NCI-H1092 treated with DMSO at 0.1 percent for 48 hours (cell line): ENCODE measurements around the gene GAS1.

Experiments used
- DNase-seq: peaks from one replicate; lab custom pipeline; 2025; lab: John Stamatoyannopoulos, UW

GAS1 gene

GRCh38 chr9:86965636-86966395 is 18.5 kb upstream of the GAS1 start:
- no peak for DNase-seq

- no peak for DNase-seq
These were observed 15.4 kb upstream of the GAS1 start for GRCh38 chr9:86962692-86963091.

- no peak for DNase-seq
These were observed 13.6 kb upstream of the GAS1 start for GRCh38 chr9:86960938-86961337.

GRCh38 chr9:86958203-86958602 is 10.9 kb upstream of the GAS1 start:
- no peak for DNase-seq

GRCh38 chr9:86955561-86955960 is 8.3 kb upstream of the GAS1 start:
- DNase-seq: no peak

- DNase-seq: no peak
These were observed 7.7 kb upstream of the GAS1 start for GRCh38 chr9:86955042-86955441.

- no peak for DNase-seq
These were observed 5.9 kb upstream of the GAS1 start for GRCh38 chr9:86953181-86953580.

GRCh38 chr9:86948074-86948929 is 996 bp upstream of the GAS1 start:
- DNase-seq: peak; percentile 59

GRCh38 chr9:86946201-86947145 is 833 bp downstream of the GAS1 start:
- DNase-seq: peak; percentile 51

GRCh38 chr9:86945728-86946200 is 1.5 kb downstream of the GAS1 start:
- no peak for DNase-seq

GRCh38 chr9:86944796-86945727 is 2.2 kb downstream of the GAS1 start:
- no peak for DNase-seq

GRCh38 chr9:86943201-86944113 is 3.8 kb downstream of the GAS1 start:
- DNase-seq: peak; percentile 48

- DNase-seq: no peak
These were observed 4.8 kb downstream of the GAS1 start for GRCh38 chr9:86942281-86943200.

GRCh38 chr9:86941197-86941596 is 6.1 kb downstream of the GAS1 start:
- no peak for DNase-seq

- DNase-seq: peak; percentile 6
These were observed 6.5 kb downstream of the GAS1 start for GRCh38 chr9:86940774-86941173.

- no peak for DNase-seq
These were observed 7.4 kb downstream of the GAS1 start for GRCh38 chr9:86939891-86940290.

GRCh38 chr9:86939321-86939720 is 8.0 kb downstream of the GAS1 start:
- DNase-seq: no peak

GRCh38 chr9:86938780-86939179 is 8.5 kb downstream of the GAS1 start:
- no peak for DNase-seq

GRCh38 chr9:86926145-86926544 is 21.2 kb downstream of the GAS1 start:
- DNase-seq: no peak
